T-helper 2 cell treated with Interferon-gamma antibody and Interleukin-4, amounts not matched to agents 5 μg/mL and 100 μg/mL, for 36 hours (primary cell): ENCODE data around the gene ZDHHC23.

Source experiments
- DNase-seq: peaks from one replicate; pipeline ENCODE4 v3.0.0; 2021; ENCODE audit warnings: low spot score
- H3K27ac Mint-ChIP-seq: one replicate; pipeline ENCODE4 v1.8.0; 2021; ENCODE audit warnings: mild to moderate bottlenecking, mixed read lengths
- H3K27me3 Mint-ChIP-seq: one replicate; pipeline ENCODE4 v1.8.0; 2021; ENCODE audit warnings: low read depth, mixed read lengths
- H3K36me3 Mint-ChIP-seq: one replicate; pipeline ENCODE4 v1.8.0; 2021; ENCODE audit warnings: low read depth, mixed read lengths
- H3K4me1 Mint-ChIP-seq: one replicate; pipeline ENCODE4 v1.8.0; 2021; ENCODE audit warnings: low read depth, mixed read lengths
- H3K4me3 Mint-ChIP-seq: one replicate; pipeline ENCODE4 v1.8.0; 2022; ENCODE audit warnings: mild to moderate bottlenecking, moderate library complexity, mixed read lengths
- H3K9me3 Mint-ChIP-seq: one replicate; pipeline ENCODE4 v1.8.0; 2021; ENCODE audit warnings: mixed read lengths

The ZDHHC23 gene

GRCh38 chr3:113963879-113964278 is 16.1 kb downstream of the ZDHHC23 start:
- Mint-ChIP-seq H3K4me3 (no peak overlapping the region), H3K36me3 (no peaks in the 10 kb centered on the region), H3K27ac (no peak overlapping the region), H3K4me1 (peaks cover 11% of the 10 kb centered on the region), H3K9me3 (no peaks in the 10 kb centered on the region), H3K27me3 (no peaks in the 10 kb centered on the region)
- no peak for DNase-seq

- H3K36me3 Mint-ChIP-seq: no peaks in the 10 kb centered on the region
- H3K4me3 Mint-ChIP-seq: no peak overlapping the region
- H3K27ac Mint-ChIP-seq: no peak overlapping the region
- DNase-seq: no peak
- H3K9me3 Mint-ChIP-seq: no peaks in the 10 kb centered on the region
- peaks cover 11% of the 10 kb centered on the region for H3K4me1 Mint-ChIP-seq
- H3K27me3 Mint-ChIP-seq: peaks cover 6% of the 10 kb centered on the region
Measured at GRCh38 chr3:113966172-113966571, 18.4 kb downstream of the ZDHHC23 start.

GRCh38 chr3:113968986-113969385 is 21.2 kb downstream of the ZDHHC23 start:
- peaks cover 2% of the 10 kb centered on the region for H3K36me3 Mint-ChIP-seq
- H3K4me3 Mint-ChIP-seq: no peak overlapping the region
- peaks cover 6% of the 10 kb centered on the region for H3K27me3 Mint-ChIP-seq
- no peak for DNase-seq
- H3K27ac Mint-ChIP-seq: no peak overlapping the region
- peaks cover 7% of the 10 kb centered on the region for H3K4me1 Mint-ChIP-seq
- peaks cover 17% of the 10 kb centered on the region for H3K9me3 Mint-ChIP-seq

- Mint-ChIP-seq H3K9me3 (peaks cover 17% of the 10 kb centered on the region), H3K27ac (no peak overlapping the region), H3K36me3 (peaks cover 2% of the 10 kb centered on the region), H3K4me3 (no peak overlapping the region), H3K4me1 (no peaks in the 10 kb centered on the region), H3K27me3 (no peaks in the 10 kb centered on the region)
- DNase-seq: no peak
Measured at GRCh38 chr3:113977822-113978221, 30.0 kb downstream of the ZDHHC23 start.

- DNase-seq: no peak
- Mint-ChIP-seq H3K27me3 (no peaks in the 10 kb centered on the region), H3K36me3 (no peaks in the 10 kb centered on the region), H3K27ac (no peak overlapping the region), H3K9me3 (peaks cover under 1% of the 10 kb centered on the region), H3K4me1 (no peaks in the 10 kb centered on the region), H3K4me3 (no peak overlapping the region)
Measured at GRCh38 chr3:113979916-113980315, 32.1 kb downstream of the ZDHHC23 start.

- no peaks in the 10 kb centered on the region for H3K27me3 Mint-ChIP-seq
- no peak overlapping the region for H3K27ac Mint-ChIP-seq
- no peak for DNase-seq
- H3K9me3 Mint-ChIP-seq: no peaks in the 10 kb centered on the region
- H3K4me1 Mint-ChIP-seq: no peaks in the 10 kb centered on the region
- H3K4me3 Mint-ChIP-seq: no peak overlapping the region
- no peaks in the 10 kb centered on the region for H3K36me3 Mint-ChIP-seq
Measured at GRCh38 chr3:113981803-113982202, 34.0 kb downstream of the ZDHHC23 start.

- H3K27ac Mint-ChIP-seq: no peak overlapping the region
- no peaks in the 10 kb centered on the region for H3K9me3 Mint-ChIP-seq
- H3K4me1 Mint-ChIP-seq: no peaks in the 10 kb centered on the region
- H3K36me3 Mint-ChIP-seq: no peaks in the 10 kb centered on the region
- H3K27me3 Mint-ChIP-seq: no peaks in the 10 kb centered on the region
- H3K4me3 Mint-ChIP-seq: no peak overlapping the region
- DNase-seq: no peak
Measured at GRCh38 chr3:113983544-113983943, 35.7 kb downstream of the ZDHHC23 start.

GRCh38 chr3:113985541-113985940 is 37.7 kb downstream of the ZDHHC23 start:
- Mint-ChIP-seq H3K36me3 (no peaks in the 10 kb centered on the region), H3K9me3 (no peaks in the 10 kb centered on the region), H3K4me1 (no peaks in the 10 kb centered on the region), H3K27ac (no peak overlapping the region), H3K4me3 (no peak overlapping the region), H3K27me3 (no peaks in the 10 kb centered on the region)
- DNase-seq: no peak

- Mint-ChIP-seq H3K4me1 (no peaks in the 10 kb centered on the region), H3K27me3 (no peaks in the 10 kb centered on the region), H3K36me3 (no peaks in the 10 kb centered on the region), H3K27ac (no peak overlapping the region), H3K9me3 (no peaks in the 10 kb centered on the region), H3K4me3 (no peak overlapping the region)
- DNase-seq: no peak
Measured at GRCh38 chr3:114005481-114005880, 57.7 kb downstream of the ZDHHC23 start.

- Mint-ChIP-seq H3K27me3 (no peaks in the 10 kb centered on the region), H3K4me3 (no peak overlapping the region), H3K4me1 (no peaks in the 10 kb centered on the region), H3K27ac (no peak overlapping the region), H3K36me3 (no peaks in the 10 kb centered on the region), H3K9me3 (no peaks in the 10 kb centered on the region)
- DNase-seq: no peak
Measured at GRCh38 chr3:114011059-114011797, 63.4 kb downstream of the ZDHHC23 start.
